Activated CD8-positive, alpha-beta memory T cell treated with anti-CD3 and anti-CD28 coated beads for 4 hours (primary cell): Measurements from ENCODE around the gene FOXI1.
"Not testable (repeated sequence)": the region's sequence is repeated elsewhere in the genome, so short reads cannot be mapped to it uniquely, and the experiment has no call there.

ENCODE experiments used
- DNase-seq, 2 donors: peaks; one replicate each; pipeline ENCODE4 v3.0.0-alpha.2; 2020; ENCODE audit warnings: low read depth in 2 of 2

Gene FOXI1

DNA sequence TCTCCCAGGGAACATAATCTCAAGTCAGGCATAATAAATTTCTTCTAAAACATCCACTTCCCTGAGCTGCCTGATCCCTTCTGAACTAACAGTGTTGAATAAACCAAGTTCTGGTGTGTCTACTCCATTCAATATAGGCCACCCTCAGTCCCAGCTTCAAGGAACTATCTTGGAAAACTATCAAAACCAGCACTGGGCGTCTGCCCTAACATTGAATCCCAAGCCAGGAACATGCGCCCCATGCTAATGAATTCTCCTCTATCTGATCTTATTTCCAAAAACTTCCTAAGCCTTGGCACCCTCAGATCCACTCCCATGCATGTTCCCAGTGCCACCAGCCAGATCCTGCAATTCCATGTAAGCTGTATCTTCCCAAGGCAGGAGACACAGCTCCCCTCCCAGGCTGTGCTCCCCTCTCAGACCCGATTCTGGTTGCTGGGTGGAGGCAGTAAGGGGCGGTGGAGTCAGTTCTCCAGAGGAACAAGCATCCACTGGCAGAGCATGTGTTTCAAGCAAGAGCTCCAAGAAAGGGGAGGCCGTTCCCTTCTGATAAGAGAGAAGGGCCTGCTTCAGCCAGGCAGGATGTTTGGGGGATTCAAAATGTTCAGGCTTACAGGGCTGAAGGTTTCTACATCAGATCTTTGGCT, 13.1 kb upstream of the FOXI1 start:
- DNase-seq, result no peak

DNA sequence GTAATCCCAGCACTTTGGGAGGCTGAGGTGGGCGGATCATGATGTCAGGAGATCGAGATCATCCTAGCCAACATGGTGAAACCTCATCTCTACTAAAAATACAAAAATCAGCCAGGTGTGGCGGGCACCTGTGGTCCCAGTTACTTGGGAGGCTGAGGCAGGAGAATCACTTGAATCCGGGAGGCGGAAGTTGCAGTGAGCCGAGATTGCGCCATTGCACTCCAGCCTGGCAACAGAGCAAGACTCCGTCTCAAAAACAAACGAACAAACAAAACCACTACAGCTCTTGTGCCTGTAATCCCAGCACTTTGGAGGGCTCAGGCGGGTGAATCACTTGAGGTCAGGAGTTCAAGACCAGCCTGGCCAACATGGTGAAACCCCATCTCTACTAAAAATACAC, 11.4 kb upstream of the FOXI1 start:
- DNase-seq, result not testable (repeated sequence)

- DNase-seq, result no peak
These were observed 10.1 kb upstream of the FOXI1 start for GRCh38 chr5:170095646-170096045.

- no peak for DNase-seq
These were observed 7.8 kb upstream of the FOXI1 start for GRCh38 chr5:170097934-170098333.

- DNase-seq, result peak; percentile 33 to 37
These were observed 5.4 kb upstream of the FOXI1 start for GRCh38 chr5:170100066-170100943.

DNA sequence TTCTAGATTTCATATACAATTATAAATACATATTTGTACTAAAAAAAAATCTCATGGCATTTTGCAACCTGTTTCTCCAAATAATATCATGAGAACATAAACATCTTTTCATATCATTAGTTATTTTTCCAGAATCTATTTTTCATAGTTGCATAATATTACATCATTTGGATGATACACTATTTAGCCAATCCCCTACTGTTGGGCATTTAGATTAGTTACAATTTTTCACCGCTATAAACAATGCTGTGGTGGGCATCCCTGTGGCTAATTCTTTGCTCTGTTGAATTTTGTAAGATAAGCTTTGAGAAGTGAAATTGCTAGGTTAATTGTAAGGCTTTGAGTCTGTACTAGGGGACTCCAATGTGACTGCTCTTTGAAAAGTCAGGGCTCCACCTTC, 2.2 kb upstream of the FOXI1 start:
- DNase-seq, result no peak

DNA sequence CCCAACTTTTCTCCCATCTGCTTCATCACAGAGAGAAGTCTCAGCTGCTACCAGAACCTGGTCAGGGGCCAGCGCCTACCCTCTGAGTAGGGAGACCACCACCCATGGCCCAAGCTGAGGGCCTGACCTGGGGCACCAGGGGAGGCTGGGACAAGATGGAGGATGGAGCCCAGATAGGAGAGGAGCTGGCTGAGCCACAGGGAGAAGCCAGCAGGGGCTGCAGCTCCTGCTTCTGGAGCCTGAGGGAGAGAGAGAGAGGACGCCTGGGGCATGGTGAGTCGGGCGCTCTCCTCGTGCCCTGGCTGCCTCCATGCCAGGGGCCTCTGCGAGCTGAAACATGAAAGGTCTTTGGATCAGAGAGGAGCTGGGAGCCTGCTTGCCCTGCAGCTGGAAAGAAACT, 1.4 kb upstream of the FOXI1 start:
- DNase-seq, result no peak

GRCh38 chr5:170104710-170105109, 987 bp upstream of the FOXI1 start:
- DNase-seq, result no peak

DNA sequence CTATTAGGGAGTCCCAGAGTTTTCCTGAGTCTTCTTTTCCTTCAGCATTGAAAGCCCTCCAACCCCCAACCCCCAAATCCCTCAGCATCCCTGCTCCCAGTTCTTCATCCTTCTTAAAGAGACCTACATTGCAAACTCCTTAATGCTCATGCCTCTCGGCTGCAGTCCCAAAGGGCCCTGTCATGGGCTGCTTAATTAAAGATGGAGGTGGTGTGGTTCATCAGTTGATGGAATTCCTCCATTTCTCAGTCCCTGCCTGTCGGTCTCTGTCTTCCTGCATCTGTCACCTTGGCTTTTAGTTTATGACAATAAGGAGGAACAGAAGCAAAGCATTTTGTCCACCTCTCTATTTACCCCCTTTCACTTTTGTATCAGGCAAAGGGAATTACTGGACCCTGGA, 2.0 kb downstream of the FOXI1 start:
- DNase-seq, result no peak

GRCh38 chr5:170108266-170108785, 2.6 kb downstream of the FOXI1 start:
- no peak for DNase-seq

DNA sequence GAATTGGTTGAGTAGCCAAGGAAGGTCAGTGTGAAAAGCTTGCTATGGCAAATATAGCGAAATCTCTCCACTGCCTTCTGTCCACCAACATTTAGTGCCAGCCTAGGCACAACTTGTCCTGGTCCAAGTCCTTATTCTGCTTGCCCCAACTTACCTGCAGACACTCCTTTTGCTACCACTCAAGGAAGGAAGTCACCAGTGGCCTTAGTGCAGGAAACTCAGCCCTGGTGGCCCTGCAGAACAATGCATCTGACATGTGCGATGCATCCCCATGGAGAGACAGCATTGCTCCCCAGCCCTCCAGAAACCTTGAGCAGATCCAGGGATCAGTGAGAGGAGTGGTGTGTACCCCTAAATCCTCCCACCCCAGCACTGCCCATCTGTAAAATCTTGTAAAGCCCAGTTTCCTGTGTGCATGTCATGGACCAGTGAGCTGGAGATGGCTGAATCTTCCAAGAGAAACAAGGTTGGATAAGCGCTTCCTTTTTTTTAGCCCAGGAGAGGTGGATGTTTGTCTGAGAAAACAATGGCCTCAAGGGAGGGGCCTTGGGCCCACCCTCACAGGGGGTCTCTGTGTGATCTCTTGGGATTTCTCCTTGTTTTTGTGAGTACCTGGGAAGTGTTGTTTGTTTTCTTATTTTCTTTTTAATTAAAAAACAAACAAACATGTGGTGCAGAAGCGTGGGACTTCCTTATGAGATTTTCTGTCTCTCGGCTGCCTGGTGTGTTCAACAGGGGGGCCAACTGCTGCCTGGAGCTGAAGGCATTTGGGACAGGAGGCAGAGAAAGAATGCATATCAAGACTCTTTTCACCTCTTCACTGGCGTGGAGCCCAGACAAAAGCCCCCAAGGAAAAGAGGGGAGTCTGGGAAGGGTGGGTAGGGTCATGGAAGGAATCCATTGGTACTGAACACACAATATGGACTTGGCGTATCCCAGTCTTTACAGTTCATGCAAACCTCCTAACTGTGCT, 3.6 kb downstream of the FOXI1 start:
- no peak for DNase-seq

GRCh38 chr5:170110403-170111087, 4.8 kb downstream of the FOXI1 start:
- DNase-seq, result no peak

DNA sequence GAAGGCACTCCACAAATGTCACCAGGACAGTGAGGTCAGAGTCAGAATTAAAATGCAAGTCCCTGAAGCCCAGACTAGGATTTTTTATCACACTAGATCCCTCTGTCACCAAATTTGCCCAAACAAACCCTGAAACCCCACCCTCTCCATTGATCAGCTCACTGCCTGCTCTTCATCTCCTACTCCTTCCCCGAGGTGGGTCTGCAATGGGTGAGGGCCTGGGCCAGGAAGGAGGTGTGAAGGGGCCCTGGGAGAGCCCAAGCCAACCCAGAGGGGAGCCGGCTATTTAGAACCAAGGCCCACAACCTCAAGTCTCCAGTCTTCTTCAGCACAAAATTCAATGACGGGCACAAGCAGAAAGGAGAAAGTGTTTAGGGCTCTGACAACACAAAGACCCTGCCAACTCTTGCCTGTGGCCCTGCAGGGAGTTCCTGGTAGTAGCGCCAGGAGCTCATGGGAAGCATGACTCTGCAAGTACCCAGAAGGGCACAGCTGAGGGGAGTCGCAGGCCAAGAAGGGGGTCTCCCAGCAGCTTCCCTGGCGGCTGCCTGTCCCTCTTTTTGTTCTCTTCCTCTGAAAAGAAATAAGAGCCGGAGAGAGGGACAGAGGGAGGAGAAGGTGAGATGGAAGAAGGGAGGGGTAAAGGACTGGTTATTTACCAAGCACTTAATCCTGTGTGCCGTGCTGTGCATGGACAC, 5.5 kb downstream of the FOXI1 start:
- DNase-seq, result no peak

GRCh38 chr5:170112876-170113521, 7.3 kb downstream of the FOXI1 start:
- DNase-seq, result no peak

DNA sequence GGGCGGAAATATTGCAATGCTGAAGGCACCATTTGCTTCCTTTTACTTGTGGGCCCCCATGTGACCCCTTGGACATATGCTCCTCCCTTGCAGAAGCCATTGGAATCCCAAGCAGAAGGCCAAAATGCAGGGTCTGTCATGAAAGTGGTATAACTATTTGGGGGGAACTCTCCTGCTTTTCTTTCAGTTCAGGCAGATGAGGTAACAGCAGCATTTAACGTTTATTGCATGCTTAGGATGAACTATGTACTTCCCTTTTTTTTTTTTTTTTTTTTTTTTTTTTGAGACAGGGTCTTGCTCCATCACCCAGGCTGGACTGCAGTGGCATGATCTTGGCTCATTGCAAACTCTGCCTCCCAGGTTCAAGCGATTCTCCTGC, 7.8 kb downstream of the FOXI1 start:
- DNase-seq, result no peak

DNA sequence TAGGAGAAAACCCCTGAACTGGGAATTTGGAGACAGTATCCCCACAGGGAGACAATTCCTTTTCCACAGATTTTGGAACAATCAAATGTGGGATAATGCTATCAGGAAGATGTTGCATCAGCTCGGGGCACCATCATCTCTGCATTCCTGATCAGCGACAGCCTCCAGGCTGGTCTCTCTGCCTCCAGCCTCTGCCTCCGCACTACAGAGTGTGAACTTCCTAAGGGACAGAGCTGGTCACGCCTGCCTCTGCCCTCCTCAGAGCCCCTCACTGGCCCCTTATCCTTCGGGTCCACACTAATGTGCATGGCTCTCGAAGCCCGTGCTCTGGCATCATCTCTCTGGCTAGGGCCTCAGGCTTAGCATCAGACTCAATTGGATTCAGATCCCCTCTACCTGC, 8.6 kb downstream of the FOXI1 start:
- no peak for DNase-seq

DNA sequence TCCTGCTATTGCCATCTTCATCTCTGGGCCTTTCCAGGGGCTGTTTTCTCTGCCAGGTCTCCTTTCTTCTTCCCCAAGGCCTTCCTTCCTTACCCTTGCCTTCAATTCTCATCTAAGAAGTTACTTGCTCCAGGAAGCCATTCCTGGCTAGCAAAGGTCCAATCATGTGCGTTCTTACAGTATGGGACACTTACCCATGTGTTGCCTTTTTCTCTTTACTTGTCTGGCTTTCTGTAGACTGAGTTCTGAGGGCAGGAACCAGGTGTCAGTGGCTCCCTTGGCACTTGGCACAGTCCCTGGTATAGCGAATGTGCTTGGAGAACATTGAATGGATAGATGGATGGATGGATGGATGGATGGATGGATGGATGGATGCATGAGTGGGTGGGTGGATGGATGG, 10.2 kb downstream of the FOXI1 start:
- no peak for DNase-seq

DNA sequence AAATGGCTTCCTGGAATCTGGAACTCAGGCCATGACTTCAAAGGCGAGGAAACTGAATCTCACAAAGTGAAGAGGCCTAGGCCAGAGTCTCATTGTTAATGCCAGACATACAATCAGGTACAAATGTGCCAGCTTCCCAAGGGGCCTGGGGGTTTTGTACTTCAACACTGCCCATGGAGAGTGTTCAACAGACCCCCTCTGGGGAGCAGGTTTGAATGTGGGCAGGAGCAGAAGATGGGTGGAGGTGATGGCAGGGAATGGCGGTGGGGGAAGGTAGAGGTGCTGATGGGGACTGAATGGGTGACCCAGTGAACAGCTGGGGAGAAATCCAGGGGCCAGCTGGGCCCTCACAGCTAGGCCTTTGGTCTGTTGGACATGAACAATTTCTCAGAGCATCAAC, 12.0 kb downstream of the FOXI1 start:
- DNase-seq, result no peak

GRCh38 chr5:170120576-170120975, 14.9 kb downstream of the FOXI1 start:
- DNase-seq, result no peak

GRCh38 chr5:170121321-170121720, 15.6 kb downstream of the FOXI1 start:
- no peak for DNase-seq
